HG03432 (cell line): ENCODE results near the gene FOXA3.
"Not testable (repeated sequence)": the region's sequence is repeated elsewhere in the genome, so short reads cannot be mapped to it uniquely, and the experiment has no call there.

Experiments used
- ATAC-seq: cut with Tn5 transposase; IDR thresholded peaks from one replicate; pipeline ENCODE4 v1.9.1; 2021; ENCODE audit warnings: mild to moderate bottlenecking, moderate library complexity; ENCODE audit not compliant: unreplicated experiment

FOXA3 gene

DNA sequence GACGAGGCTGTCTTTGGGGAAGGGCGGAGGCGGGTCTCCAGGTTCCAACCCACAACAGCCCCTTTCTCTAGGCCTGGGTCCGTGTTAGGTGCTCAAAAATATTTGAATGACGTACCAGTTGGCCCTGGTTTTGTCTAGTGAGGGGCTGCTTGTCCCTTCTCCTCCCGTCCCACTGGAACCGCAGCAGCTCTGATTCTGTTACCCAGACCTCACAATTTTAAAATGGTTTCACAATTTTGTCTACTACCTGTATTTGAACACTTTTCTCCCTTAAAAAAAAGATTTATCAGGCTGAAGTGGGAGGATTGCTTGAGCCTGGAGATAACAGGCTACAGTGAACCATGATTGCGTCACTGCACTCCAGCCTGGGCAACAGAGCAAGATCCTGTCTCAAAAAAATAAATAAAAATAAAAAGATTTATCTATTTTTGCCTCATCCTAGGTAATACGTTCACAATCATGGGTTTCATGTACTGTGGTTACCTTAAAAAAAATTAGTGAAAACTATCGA, 23.1 kb downstream of the FOXA3 start:
- no peak for ATAC-seq

DNA sequence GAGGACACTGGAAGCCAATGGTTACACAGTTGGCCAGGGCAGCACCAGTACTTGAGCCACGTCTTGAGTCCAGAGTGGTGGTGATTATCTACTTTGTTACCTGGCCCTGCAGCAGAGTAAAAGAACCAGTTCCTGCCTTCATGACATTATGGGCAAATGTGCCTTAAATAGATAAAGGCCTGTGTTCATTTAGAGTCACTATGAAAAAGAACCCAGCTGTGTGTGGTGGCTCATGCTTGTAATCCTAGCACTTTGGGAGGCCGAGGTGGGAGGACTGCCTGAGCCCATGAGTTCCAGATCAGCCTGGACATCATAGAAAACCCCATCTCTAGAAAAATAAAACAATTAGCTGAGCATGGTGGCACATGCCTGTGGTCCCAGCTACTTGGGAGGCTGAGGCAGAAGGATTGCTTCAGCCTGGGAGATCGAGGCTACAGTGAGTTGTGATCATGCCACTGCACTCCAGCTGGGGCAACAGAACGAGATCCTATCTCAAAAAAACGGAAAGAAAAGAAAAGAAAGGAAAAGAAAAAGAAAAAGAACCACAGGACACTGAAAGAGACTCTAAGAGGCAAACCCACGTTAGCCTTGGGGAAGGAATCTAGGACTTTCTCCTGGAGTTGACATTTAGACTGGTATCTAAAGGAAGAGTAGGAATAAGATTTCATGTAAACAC, 25.2 kb downstream of the FOXA3 start:
- no peak for ATAC-seq

DNA sequence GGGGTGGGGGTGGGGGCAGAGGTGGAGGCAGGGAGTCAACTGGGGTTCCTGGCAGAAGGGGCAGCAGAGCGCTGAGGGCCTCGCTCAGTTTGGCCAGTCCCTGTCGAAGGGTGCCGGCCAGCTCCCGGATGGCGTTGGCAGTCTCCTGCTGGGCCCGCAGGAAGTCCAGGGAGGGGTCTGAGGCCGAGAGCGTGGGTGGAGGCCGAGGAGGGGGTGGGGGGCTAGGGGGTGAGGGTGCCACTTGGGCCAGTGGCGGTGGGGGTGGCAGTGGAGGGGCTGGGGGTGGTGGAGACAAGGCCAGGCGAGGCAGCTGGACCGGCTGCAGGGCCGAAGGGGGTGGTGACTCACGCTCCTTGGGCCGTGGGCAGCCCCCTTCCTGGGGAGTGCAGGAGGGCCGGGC, 26.8 kb downstream of the FOXA3 start:
- no peak for ATAC-seq

DNA sequence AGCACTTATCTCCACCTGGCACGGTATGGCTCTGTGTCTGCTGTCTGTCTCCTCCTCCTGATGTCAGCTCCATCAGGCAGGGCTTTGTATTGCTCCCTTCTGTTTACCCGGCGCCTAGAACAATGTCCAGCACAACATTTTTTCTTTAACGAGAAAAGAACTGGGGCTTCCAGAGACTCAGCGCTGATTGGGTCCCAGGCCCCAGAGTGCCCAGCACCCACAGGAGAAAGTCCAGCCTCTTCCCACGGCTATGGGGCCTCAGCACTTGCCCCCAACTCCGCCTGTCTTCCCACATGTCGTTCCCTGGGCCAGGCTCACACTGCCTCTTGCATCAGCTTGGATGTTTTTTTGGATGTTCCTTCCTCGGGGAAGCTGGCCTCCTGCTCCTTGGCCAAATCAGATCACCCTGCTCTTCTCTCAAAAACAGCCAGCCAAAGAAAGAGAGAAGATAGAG, 31.4 kb downstream of the FOXA3 start:
- ATAC-seq: no peak

DNA sequence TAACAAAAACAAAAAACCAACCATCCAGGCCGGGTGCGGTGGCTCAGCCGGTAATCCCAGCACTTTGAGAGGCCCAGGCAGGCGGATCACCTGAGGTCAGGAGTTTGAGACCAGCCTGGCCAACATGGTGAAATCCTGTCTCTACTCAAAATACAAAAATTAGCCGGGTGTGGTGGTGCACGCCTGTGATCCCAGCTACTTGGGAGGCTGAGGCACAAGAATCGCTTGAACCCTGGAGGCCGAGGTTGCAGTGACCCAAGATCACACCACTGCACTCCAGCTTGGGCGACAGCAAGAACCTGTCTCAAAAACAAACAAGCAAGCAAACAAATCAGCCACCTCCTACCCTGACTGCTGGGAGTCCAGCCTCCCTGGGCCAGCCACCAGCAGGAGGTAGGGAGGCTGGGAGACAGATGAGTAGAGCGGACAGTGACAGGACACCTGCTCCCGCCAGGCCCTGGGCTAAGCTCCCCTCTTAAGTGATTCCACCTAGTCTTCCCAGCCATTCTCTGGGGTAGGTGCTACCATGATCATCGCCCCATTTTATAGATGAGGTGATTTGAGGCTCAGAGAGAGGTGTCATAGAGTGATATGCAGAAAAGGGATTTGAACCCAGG, 32.0 kb downstream of the FOXA3 start:
- not testable (repeated sequence) for ATAC-seq

DNA sequence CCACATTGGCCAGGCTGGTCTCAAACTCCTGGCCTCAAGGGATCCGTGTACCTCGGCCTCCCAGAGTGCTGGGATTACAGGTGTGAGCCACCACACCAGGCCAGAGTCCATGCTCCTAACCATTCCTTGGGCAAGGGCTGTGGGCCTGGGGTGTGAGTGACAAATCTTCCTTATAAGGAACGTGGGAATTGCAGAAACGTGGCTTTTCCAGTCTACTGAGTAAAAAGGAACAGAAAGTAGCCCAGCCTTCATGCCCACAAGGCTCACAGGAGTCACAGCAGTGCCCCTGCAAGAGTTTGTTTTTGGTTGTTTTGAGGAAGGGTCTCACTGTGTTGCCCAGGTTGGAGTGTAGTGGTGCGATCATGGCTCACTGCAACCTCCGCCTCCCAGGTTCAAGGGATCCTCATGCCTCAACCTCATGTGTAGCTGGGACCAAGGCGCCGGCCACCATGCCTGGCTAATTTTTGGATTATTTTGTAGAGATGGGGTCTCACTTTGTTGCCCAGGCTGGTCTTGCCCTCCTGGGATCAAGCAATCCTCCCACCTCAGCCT, 33.2 kb downstream of the FOXA3 start:
- ATAC-seq: no peak

DNA sequence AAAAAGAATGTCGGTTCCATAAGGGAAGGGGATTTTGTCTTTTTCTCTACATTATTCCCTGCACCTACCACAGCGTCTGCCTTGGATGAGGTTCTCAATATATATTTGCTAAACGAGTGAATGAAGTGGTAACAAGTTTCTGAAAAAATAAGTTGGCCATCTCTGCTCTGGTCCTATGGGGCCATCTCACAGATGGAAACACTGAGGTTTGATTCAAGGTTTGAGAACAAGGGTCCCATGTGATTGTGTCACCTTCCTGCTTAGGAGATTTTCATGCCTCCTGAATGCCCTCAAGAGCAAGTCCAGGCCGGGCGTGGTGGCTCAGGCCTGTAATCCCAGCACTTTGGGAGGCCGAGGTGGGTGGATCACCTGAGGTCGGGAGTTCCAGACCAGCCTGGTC, 35.1 kb downstream of the FOXA3 start:
- ATAC-seq: no peak

DNA sequence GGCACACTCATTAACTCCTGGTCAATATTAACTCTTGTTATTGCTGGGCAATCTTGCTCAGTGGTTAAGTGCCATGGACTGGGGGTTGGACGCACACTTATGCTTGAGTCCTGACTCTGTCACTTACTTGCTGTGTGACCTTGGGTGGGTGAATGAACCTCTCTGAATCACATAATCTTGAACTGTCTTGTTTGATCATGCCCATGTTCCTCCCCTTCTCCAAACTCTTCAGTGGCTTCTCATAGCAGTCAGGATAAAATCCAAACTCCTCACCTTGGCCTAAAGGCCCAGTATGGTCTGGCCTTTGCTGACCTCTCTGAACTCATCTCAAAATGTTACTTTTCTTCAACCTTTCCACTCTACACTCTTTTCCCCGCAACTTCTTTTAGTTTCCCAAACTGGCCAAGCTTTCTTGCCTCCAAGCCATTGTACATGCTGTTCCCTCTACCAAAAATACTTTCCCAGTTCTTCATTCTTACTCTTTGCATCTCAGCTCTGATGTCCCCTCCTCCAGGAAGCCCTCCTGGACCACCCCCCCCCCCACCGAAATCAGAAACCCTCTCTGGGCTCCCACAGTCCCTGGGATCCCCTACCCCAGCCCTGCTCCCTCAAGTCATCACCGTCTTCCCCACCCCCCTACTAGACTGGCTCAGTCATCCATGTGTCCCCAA, 35.9 kb downstream of the FOXA3 start:
- no peak for ATAC-seq

DNA sequence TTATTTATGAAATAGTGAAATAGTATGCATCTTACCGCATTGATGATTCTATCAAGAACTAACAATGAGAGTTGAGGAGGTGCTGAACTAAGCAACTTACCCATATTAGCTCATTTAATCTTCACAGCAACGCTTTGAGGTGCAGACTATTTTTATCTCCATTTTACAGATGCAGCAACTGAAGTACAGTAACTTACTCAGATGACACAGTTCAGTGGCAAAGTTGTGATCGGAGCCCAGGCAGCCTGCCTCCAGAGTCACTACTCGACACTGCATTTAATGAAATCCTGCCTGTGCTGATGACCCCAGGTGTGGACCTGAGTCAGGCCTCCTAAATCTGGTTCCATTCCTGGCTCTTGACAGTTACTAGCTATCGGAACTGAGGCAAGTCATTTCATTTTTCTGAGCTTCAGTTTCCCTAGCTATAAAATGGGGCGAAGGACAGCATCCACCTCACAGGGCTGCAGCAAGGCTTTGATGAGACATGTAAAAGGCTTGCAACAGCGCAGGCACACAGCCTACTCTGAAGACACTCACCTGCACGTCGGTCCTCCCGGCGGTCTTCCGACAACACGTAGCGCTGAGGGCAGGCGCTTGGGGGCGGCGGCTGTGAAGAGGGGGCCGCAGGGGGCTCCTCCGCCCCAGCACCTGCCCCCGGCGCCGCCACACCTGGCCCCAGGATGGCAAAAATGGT, 36.8 kb downstream of the FOXA3 start:
- no peak for ATAC-seq

DNA sequence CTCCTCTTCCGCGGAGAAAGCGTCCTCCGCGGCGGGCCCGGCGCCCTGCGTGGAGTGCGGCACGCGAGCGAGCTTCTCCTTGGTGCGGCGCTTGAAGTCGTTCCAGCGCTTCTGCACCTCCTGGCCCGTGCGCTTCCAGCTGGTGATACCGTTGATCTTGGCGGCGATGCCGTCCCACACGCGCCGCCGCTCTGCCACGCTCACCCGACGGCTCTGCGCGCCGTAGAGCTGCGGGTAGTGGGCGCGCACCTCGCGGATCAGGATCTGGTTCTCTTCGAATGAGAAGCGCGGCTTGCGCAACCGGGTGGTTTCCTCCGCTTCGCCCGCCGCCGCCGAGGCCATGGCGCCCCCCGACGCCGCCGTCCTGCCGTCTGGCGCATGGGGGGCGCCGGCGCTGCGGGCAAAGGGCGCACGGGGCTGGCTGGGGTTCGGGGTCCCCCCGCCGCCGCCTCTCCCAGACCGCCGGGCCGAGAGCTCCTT, 37.3 kb downstream of the FOXA3 start:
- ATAC-seq: no peak

DNA sequence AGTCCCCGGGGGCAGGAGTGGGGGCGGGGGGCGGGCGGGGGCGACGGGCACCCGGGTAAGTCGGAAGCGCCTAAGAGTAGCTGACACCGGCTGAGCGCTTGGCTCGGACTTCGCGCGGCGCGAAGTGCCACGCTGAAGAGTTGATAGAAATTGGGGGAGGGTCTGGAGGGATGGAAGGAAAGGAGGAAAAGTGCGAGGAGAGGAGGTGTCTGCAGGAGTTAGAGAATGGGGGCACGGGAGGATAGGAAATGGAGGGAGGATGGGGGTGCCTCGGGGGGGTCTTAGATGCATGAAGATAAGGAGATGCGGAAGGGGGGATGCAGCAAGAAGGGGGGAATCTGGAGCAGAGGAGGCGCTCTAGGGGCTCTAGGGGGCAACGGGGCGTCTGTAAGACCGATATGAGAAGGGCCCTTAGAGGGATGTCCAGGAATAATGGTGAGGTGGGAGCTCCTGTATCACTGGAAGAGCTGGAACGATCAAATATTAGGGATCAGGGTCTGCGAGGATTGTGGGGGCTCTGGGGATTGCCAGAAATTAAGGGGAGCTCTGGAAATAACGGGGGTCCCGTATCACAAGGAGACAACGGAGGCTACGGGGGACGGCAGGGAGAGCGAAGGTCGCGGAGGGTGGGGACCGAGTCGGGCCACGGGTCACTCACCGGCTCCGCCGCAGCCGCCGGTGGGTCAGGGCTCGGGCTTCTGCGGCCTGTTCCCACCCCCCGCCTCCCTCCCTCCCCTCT, 38.0 kb downstream of the FOXA3 start, which contains the start of gene MYPOP:
Gene MYPOP, minus strand, starts transcription at position 702 of the 739 bp plus-strand sequence. CDS start 840 bp downstream, outside the sequence.
- no peak for ATAC-seq

DNA sequence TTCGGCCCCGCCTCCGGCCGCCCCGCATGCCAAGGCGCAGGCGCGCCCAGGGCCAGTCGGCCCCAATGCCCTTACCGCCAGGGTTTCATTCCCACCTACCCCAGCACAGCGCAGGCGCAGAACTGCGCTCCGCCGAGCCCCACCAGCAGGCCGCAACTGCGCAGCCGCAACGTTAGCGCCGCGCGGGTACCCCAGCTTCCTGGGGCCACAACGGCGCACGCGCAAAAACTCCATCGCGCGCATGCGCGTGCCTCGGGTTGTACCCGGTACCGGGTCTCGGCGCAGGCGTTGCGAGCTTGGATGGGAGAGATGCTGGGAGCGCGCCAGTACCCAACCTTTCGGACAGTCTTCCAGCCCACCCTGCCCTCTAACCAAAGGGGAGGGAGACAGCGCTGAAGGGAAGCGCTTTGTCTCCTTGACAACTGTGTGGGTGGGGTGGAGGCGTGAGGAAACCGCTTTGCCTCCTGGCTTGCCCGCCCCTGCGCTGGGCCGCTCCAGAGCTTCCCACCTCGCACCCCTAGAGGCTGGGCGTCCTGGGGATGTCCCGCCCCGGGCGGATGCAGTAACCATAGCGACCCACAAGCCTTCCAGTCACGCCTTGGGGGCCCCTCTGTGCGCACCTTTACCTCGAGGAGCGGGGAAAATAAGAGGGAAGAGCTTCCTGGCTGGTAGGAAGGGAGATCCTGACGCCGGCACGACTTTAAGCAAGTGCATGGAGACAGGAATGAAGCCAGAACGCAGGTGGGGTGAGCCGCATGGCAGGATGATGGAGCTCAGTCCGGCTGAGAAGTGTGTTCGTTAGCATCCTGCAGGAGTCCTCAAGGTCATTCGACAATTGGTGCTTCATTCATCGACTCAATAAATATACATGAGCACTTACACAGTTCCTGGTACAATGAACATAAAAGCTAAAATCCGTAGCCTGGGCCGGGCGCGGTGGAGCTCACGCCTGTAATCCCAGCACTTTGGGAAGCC, 38.8 kb downstream of the FOXA3 start:
- peak; percentile 77 for ATAC-seq

DNA sequence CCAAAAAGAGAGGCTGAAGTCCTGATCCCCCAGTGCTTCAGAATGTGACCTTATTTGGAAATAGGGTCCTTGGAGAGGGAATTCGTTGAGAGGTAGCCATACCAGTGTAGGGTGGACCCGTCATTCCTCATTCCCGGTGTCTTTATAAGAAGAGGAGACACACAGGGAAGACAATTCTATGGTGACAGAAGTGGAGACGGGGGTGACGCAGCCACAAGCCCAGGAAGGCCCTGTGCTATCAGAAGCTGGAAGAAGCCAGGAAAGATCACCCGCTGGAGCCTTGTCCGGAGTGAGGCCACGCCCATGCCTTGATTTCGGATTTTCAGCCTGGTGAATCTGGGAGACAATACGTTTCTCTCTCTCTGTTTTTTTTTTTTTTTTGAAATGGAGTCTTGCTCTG, 40.9 kb downstream of the FOXA3 start:
- ATAC-seq: no peak

DNA sequence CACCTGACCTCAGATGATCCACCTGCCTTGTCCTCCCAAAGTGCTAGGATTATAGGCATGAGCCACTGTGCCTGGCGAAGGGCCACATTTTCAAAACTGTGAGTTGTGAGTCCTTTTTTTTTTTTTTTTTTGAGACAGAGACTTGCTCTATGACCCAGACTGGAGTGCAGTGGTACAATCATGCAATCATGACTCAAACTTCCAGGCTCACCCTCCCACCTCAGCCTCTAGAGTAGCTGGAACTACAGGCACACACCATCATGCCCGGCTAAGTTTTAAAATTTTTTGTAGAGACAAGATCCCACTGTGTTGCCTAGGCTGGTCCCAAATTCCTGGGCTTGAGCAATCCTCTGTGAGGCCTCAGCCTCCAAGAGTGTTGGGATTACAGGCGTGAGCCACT, 42.1 kb downstream of the FOXA3 start:
- ATAC-seq: no peak

DNA sequence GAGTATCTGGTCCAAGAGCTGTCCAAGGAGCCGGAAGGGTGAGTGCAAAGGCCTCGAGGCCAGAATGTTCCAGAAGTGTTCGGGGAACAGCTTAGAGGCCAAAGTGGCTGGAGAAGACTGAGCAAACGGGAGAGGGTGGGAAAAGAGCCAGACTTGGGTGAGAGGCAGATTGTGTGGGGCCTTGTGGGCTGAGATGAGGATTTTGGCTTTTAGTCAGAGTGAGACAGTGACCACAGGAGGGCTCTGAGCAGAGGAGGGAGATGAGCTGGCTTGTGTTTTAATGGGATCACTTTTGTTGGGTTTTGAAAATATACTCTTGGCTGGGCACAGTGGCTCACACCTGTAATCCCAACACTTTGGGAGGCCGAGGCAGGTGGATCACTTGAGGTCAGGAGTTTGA, 44.8 kb downstream of the FOXA3 start:
- ATAC-seq: no peak

DNA sequence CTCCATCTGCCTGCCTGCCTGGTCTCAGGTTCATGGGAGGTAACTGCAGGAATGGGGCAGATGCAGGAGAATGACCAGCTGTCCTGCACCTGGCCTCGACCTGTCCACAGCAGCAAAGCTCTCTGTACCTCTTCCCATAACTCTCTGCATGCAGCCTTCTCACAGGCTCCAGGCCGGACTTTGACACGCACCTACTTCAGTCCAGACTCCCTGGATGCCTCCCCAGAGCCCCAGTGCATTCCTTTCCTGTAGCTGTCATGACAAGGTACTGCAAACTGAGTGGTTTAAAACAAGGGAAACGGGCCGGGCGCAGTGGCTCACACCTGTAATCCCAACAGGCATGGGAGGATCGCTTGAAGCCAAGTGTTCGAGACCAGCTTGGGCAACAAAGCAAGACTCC, 47.2 kb downstream of the FOXA3 start:
- no peak for ATAC-seq

DNA sequence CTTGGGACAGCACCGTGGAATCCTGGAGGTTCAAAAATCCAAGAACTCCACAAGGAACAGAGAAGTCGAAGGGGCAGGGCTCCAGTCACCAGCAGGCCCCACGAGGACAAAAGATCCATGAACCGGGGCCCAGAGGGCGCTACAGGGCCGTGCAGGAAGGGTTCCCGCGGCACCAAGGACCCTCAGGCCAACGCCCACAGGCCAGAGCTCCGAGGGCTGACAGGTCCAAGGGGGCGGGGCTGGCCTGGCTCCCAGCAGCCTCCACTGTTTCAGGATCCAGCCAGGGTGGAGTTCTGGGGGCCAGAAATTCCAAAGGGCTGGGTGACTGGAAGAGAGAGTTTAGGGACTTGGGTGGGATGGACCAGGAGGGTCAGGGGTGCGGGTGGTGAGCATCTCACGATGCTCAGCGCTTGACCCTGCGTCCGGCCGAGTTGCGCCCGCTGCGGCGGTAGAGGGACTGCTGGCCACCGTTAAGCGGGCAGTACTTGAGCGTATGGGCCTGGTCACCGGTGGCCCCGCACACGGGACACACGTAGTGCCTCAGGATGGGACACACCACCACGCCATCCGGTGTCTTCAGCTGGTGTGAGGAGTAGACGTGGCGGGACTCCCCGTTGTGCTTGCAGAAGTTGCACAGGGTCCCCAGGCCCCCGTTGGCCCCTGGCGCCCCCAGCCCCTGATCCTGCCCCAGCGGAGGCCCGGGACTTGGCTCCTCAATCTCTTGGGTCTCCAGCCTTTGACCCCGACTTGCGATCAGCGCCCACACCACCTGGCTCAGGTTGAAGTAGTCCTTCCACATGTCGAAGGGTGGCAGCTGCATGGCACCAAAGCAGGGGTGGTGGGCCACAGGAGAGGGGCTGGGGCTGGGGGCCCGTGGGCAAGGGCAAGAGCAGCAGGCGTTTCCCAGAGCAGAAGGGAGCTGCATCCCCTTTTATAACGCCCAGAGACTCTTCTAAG, 50.0 kb downstream of the FOXA3 start, which contains the start of gene NANOS2:
Gene NANOS2, minus strand, starts transcription at position 905 of the 957 bp plus-strand sequence. Its CDS starts 85 bp downstream, at position 820.
- no peak for ATAC-seq
